DOHH2 (cell line): ENCODE data around the gene PNRC1.

Experiments
- H3F3A ChIP-seq: fragments of 200-600 bp; sonication (generic), shearing (Covaris generic); 2 replicates; pipeline ENCODE4 v1.6.0; 2016; ENCODE audit warnings: antibody characterized with exemption, mild to moderate bottlenecking; ENCODE audit not compliant: control insufficient read depth, insufficient read depth
- H3K27ac ChIP-seq: fragments of 200-600 bp; sonication (generic); 2 replicates; pipeline ENCODE4 v1.5.1; 2014; ENCODE audit warnings: low read depth, mild to moderate bottlenecking, low read length, moderate library complexity
- H3K27me3 ChIP-seq: fragments of 200-600 bp; sonication (generic); 2 replicates; pipeline ENCODE4 v1.6.1; 2014; ENCODE audit warnings: mild to moderate bottlenecking, low read length, mixed read lengths; ENCODE audit not compliant: control insufficient read depth
- H3K36me3 ChIP-seq: fragments of 200-600 bp; sonication (generic); 2 replicates; pipeline ENCODE4 v1.6.1; 2014; ENCODE audit warnings: mild to moderate bottlenecking, low read length, moderate library complexity, mixed read lengths; ENCODE audit not compliant: control insufficient read depth
- H3K4me1 ChIP-seq: fragments of 200-600 bp; sonication (generic); 2 replicates; pipeline ENCODE4 v1.6.1; 2014; ENCODE audit warnings: mild to moderate bottlenecking, low read length, mixed read lengths; ENCODE audit not compliant: control insufficient read depth
- H3K4me2 ChIP-seq: fragments of 200-600 bp; sonication (generic); 2 replicates; pipeline ENCODE4 v1.6.0; 2014; ENCODE audit warnings: mild to moderate bottlenecking, low read length, moderate library complexity
- H3K4me3 ChIP-seq: fragments of 200-600 bp; sonication (generic); 2 replicates; pipeline ENCODE4 v1.5.1; 2014; ENCODE audit warnings: mild to moderate bottlenecking, low read length, mixed read lengths
- H3K79me2 ChIP-seq: fragments of 200-600 bp; sonication (generic); 2 replicates; pipeline ENCODE4 v1.6.1; 2014; ENCODE audit warnings: mild to moderate bottlenecking, low read length, mixed read lengths; ENCODE audit not compliant: control insufficient read depth
- H3K9me2 ChIP-seq: fragments of 200-600 bp; sonication (generic); replicated peaks from 2 replicates; pipeline ENCODE4 v1.6.1; 2014; ENCODE audit warnings: mild to moderate bottlenecking, low read length, mixed read lengths; ENCODE audit not compliant: control insufficient read depth
- H3K9me3 ChIP-seq: fragments of 200-600 bp; sonication (generic); 2 replicates; pipeline ENCODE4 v1.6.1; 2014; ENCODE audit warnings: antibody characterized with exemption, low read length, mixed read lengths; ENCODE audit not compliant: control insufficient read depth, insufficient read depth
- H4K20me1 ChIP-seq: fragments of 200-600 bp; sonication (generic); 2 replicates; pipeline ENCODE4 v1.6.0; 2014; ENCODE audit warnings: low read depth, mild to moderate bottlenecking, antibody characterized with exemption, low read length, moderate library complexity; ENCODE audit not compliant: control insufficient read depth, insufficient read depth
- EZH2phosphoT487 ChIP-seq: fragments of 200-600 bp; sonication (generic); IDR thresholded peaks from 2 replicates; pipeline ENCODE4 v1.6.1; 2017; ENCODE audit warnings: borderline replicate concordance, mild to moderate bottlenecking, antibody characterized with exemption, low read length, moderate library complexity, mixed read lengths
- TF ChIP-seq, protein P1 (sequence below): fragments of 200-600 bp; sonication (generic); IDR thresholded peaks from one replicate; pipeline ENCODE4 v1.5.1; 2014; ENCODE audit warnings: antibody characterized with exemption, mild to moderate bottlenecking, low read depth, low read length; ENCODE audit not compliant: poor library complexity, severe bottlenecking

The PNRC1 gene

GRCh38 chr6:89131599-89131998 is 51.0 kb downstream of the PNRC1 start:
- no peaks in the 10 kb centered on the region for H4K20me1 ChIP-seq
- H3K4me2 ChIP-seq: no peak overlapping the region
- no peaks in the 10 kb centered on the region for H3K9me3 ChIP-seq
- H3K79me2 ChIP-seq: no peaks in the 10 kb centered on the region
- no peaks in the 10 kb centered on the region for H3K9me2 ChIP-seq
- TF ChIP-seq EZH2phosphoT487: no peak
- TF ChIP-seq, protein P1, sequence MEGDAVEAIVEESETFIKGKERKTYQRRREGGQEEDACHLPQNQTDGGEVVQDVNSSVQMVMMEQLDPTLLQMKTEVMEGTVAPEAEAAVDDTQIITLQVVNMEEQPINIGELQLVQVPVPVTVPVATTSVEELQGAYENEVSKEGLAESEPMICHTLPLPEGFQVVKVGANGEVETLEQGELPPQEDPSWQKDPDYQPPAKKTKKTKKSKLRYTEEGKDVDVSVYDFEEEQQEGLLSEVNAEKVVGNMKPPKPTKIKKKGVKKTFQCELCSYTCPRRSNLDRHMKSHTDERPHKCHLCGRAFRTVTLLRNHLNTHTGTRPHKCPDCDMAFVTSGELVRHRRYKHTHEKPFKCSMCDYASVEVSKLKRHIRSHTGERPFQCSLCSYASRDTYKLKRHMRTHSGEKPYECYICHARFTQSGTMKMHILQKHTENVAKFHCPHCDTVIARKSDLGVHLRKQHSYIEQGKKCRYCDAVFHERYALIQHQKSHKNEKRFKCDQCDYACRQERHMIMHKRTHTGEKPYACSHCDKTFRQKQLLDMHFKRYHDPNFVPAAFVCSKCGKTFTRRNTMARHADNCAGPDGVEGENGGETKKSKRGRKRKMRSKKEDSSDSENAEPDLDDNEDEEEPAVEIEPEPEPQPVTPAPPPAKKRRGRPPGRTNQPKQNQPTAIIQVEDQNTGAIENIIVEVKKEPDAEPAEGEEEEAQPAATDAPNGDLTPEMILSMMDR: no peak
- H3K36me3 ChIP-seq: no peaks in the 10 kb centered on the region
- H3K4me1 ChIP-seq: no peaks in the 10 kb centered on the region
- H3K27me3 ChIP-seq: no peaks in the 10 kb centered on the region
- no peaks in the 10 kb centered on the region for H3F3A ChIP-seq
- H3K27ac ChIP-seq: no peak overlapping the region
- no peak overlapping the region for H3K4me3 ChIP-seq

GRCh38 chr6:89132057-89132456 is 51.5 kb downstream of the PNRC1 start:
- Histone ChIP-seq H3K9me2 (no peaks in the 10 kb centered on the region), H3K4me2 (no peak overlapping the region), H3K27ac (no peak overlapping the region), H3F3A (no peaks in the 10 kb centered on the region), H4K20me1 (no peaks in the 10 kb centered on the region), H3K36me3 (no peaks in the 10 kb centered on the region), H3K4me1 (no peaks in the 10 kb centered on the region), H3K4me3 (no peak overlapping the region), H3K79me2 (no peaks in the 10 kb centered on the region), H3K9me3 (no peaks in the 10 kb centered on the region), H3K27me3 (no peaks in the 10 kb centered on the region)
- TF ChIP-seq, protein P1: no peak
- TF ChIP-seq EZH2phosphoT487: no peak

- TF ChIP-seq, protein P1: no peak
- no peak for TF ChIP-seq EZH2phosphoT487
- Histone ChIP-seq H4K20me1 (no peaks in the 10 kb centered on the region), H3K4me2 (no peak overlapping the region), H3K4me1 (peaks cover 6% of the 10 kb centered on the region), H3K4me3 (no peak overlapping the region), H3K27me3 (no peaks in the 10 kb centered on the region), H3K79me2 (no peaks in the 10 kb centered on the region), H3K27ac (no peak overlapping the region), H3K36me3 (no peaks in the 10 kb centered on the region), H3K9me3 (no peaks in the 10 kb centered on the region), H3F3A (no peaks in the 10 kb centered on the region), H3K9me2 (no peaks in the 10 kb centered on the region)
Observed at GRCh38 chr6:89133981-89134380, 53.4 kb downstream of the PNRC1 start.

- Histone ChIP-seq H3K4me3 (no peak overlapping the region), H3K9me3 (no peaks in the 10 kb centered on the region), H4K20me1 (no peaks in the 10 kb centered on the region), H3K4me2 (no peak overlapping the region), H3K36me3 (no peaks in the 10 kb centered on the region), H3K27me3 (no peaks in the 10 kb centered on the region), H3K27ac (no peak overlapping the region), H3K79me2 (no peaks in the 10 kb centered on the region), H3K4me1 (peaks cover 6% of the 10 kb centered on the region), H3F3A (no peaks in the 10 kb centered on the region), H3K9me2 (no peaks in the 10 kb centered on the region)
- TF ChIP-seq, protein P1: no peak
- no peak for TF ChIP-seq EZH2phosphoT487
Observed at GRCh38 chr6:89134723-89135122, 54.2 kb downstream of the PNRC1 start.
